ENCODE results near the gene CHFR. TPM values are rescaled to one million over a fixed set of nuclear protein-coding genes. Genes with fewer than 3 reads are reported as not detected.
A peak's percentile ranks its signal among the peaks of the same experiment; 100 is the strongest.

The CHFR gene
- total RNA-seq, 1 experiment from 2014 or later: 74.0 TPM

GRCh38 chr12:132831771-132832170, 55.6 kb downstream of the CHFR start:
- intact Hi-C loops (cut with micrococcal nuclease; ENCODE audit: unreplicated experiment): no loop called here

GRCh38 chr12:132828706-132829534, 58.5 kb downstream of the CHFR start, which contains the start of gene GOLGA3:
Gene GOLGA3, minus strand, starts transcription at chr12:132828869. Its CDS starts 6,741 bp downstream, at chr12:132822128.
- TF ChIP-seq CTCF (IDR thresholded peaks at IDR 0.05): no peak
- TF ChIP-seq POLR2AphosphoS5 (IDR thresholded peaks at IDR 0.05; ENCODE audit: low read depth, low read length): peak; percentile 87
- peak; percentile 74 for TF ChIP-seq TCF7L2 (IDR thresholded peaks at IDR 0.05; ENCODE audit: low read depth, low read length)
- peak; percentile 85; the same call in 1 of the 2 replicates for TF ChIP-seq SIN3A (IDR thresholded peaks at IDR 0.05; ENCODE audit: borderline replicate concordance, insufficient read depth, low read depth, low read length)
- TF ChIP-seq REST (IDR thresholded peaks at IDR 0.05; ENCODE audit: insufficient read depth in 1 of 2, low read depth in 2 of 2, low read length in 1 of 2): no peak
- POLR2A ChIA-PET: no interaction called here
- DNase-seq (ENCODE audit: low read depth, low spot score) (peak; percentile 58), ATAC-seq (peak; percentile 98)
- peak within 1 kb of the TSS; percentile 94 for H3K27ac ChIP-seq (ENCODE audit: low read length)
- H3K4me1 ChIP-seq (ENCODE audit: control insufficient read depth, insufficient read depth, low read length): peaks cover 7% of the 10 kb centered on the region
- no peaks in the 10 kb centered on the region for H3K27me3 ChIP-seq (ENCODE audit: control insufficient read depth, insufficient read depth, low read length)
- CTCF ChIA-PET: no interaction called here
- peak within 1 kb of the TSS; percentile 90 to 97 for H3K4me3 ChIP-seq (ENCODE audit: low read depth in 2 of 2, low read length in 2 of 2)
- in situ Hi-C loops (cut with HindIII; ENCODE audit: low pct_unique_long_range_greater_than_20kb, low sequenced_read_pairs) (no loop called here), intact Hi-C loops (cut with micrococcal nuclease; ENCODE audit: unreplicated experiment) (no loop called here)
- no TSS peak for BruUV-seq (replicated peaks)
- no peaks in the 10 kb centered on the region for H3K9me3 ChIP-seq (ENCODE audit: control insufficient read depth, insufficient read depth, low read depth, low read length)
- peaks cover 6% of the 10 kb centered on the region for H3K36me3 ChIP-seq (ENCODE audit: control insufficient read depth, insufficient read depth, low read length)

More at GRCh38 chr12:132831771-132832170, 55.6 kb downstream of the CHFR start:
- ATAC-seq: no peak
- no peak for TF ChIP-seq SIN3A (IDR thresholded peaks at IDR 0.05; ENCODE audit: borderline replicate concordance, insufficient read depth, low read depth, low read length)
- TF ChIP-seq TCF7L2 (IDR thresholded peaks at IDR 0.05; ENCODE audit: low read depth, low read length): no peak
- no peak for TF ChIP-seq CTCF (IDR thresholded peaks at IDR 0.05)
- no peak for TF ChIP-seq REST (IDR thresholded peaks at IDR 0.05; ENCODE audit: insufficient read depth in 1 of 2, low read depth in 2 of 2, low read length in 1 of 2)
- TF ChIP-seq POLR2AphosphoS5 (IDR thresholded peaks at IDR 0.05; ENCODE audit: low read depth, low read length): no peak
- DNase-seq (ENCODE audit: low read depth, low spot score): no peak
- Histone ChIP-seq H3K36me3 (ENCODE audit: control insufficient read depth, insufficient read depth, low read length) (no peaks in the 10 kb centered on the region), H3K4me3 (ENCODE audit: low read depth in 2 of 2, low read length in 2 of 2) (no peak overlapping the region), H3K27me3 (ENCODE audit: control insufficient read depth, insufficient read depth, low read length) (no peaks in the 10 kb centered on the region), H3K4me1 (ENCODE audit: control insufficient read depth, insufficient read depth, low read length) (peaks cover 7% of the 10 kb centered on the region), H3K27ac (ENCODE audit: low read length) (no peak overlapping the region), H3K9me3 (ENCODE audit: control insufficient read depth, insufficient read depth, low read depth, low read length) (no peaks in the 10 kb centered on the region)
- CTCF ChIA-PET: no interaction called here
- POLR2A ChIA-PET: no interaction called here
- no TSS peak for BruUV-seq (replicated peaks)
- in situ Hi-C loops (cut with HindIII; ENCODE audit: low pct_unique_long_range_greater_than_20kb, low sequenced_read_pairs): no loop called here

All from Panc1 (cell line).